ENCODE results near the gene CALML5.

GRCh38 chr10:5449823-5450222, 49.5 kb downstream of the CALML5 start:
- TF ChIP-seq CTCF (IDR thresholded peaks at IDR 0.05 in 2 of 3, conservative IDR thresholded peaks at IDR 0.05 in 1 of 3; ENCODE audit: borderline replicate concordance in 1 of 3, insufficient read depth in 1 of 3, low read depth in 2 of 3, low read length in 2 of 3) (no peak), ZBTB33 (IDR thresholded peaks at IDR 0.05; ENCODE audit: extremely low read depth, insufficient replicate concordance, low read length) (no peak), EZH2 (IDR thresholded peaks at IDR 0.05) (no peak), POLR2A (IDR thresholded peaks at IDR 0.05; ENCODE audit: borderline replicate concordance, extremely low read depth, insufficient read depth, insufficient read length) (no peak)

All from HCT116 (cell line).